CD4-positive, CD25-positive, alpha-beta regulatory T cell (primary cell): ENCODE results near the gene TRAF2. TPM values are rescaled to one million over a fixed set of nuclear protein-coding genes. Genes with fewer than 3 reads are reported as not detected.

Experiments
- ATAC-seq, 2 donors: fragments of 150-1000 bp; cut with Tn5 transposase; one replicate each; pipeline ENCODE4 v1.10.0; 2021; ENCODE audit warnings: low read depth in 2 of 2, moderate number of reproducible peaks in 2 of 2, moderate library complexity in 1 of 2
- DNase-seq, 3 donors: peaks; one replicate each; pipeline versions ENCODE4 v3.0.0 to v3.0.0-alpha.2; 2012 to 2022; ENCODE audit warnings: mixed read lengths in 1 of 3
- H3K27ac ChIP-seq: one replicate; pipeline ENCODE4 v1.7.0; 2013; ENCODE audit warnings: mild to moderate bottlenecking, low read length; ENCODE audit not compliant: insufficient read depth, poor library complexity, severe bottlenecking
- H3K27me3 ChIP-seq: one replicate; pipeline ENCODE4 v1.7.0; 2013; ENCODE audit warnings: low read length; ENCODE audit not compliant: control insufficient read depth, insufficient read depth
- H3K36me3 ChIP-seq: one replicate; pipeline ENCODE4 v1.7.0; 2013; ENCODE audit warnings: mild to moderate bottlenecking, low read length, moderate library complexity; ENCODE audit not compliant: control insufficient read depth, insufficient read depth
- H3K4me1 ChIP-seq: 2 replicates; pipeline ENCODE4 v1.7.0; 2013; ENCODE audit warnings: mild to moderate bottlenecking, low read length; ENCODE audit not compliant: insufficient read depth, control insufficient read depth, poor library complexity, severe bottlenecking
- H3K4me3 ChIP-seq: one replicate; pipeline ENCODE4 v1.7.0; 2013; ENCODE audit warnings: low read depth, mild to moderate bottlenecking, low read length, moderate library complexity
- H3K9me3 ChIP-seq, 2 experiments: 1 replicate in 1 of 2; 2 replicates in 1 of 2; pipeline ENCODE4 v1.7.0; 2013; ENCODE audit warnings: low read length in 2 of 2, mild to moderate bottlenecking in 1 of 2, moderate library complexity in 1 of 2; ENCODE audit not compliant: control insufficient read depth in 2 of 2
- H3K27ac Mint-ChIP-seq, 3 donors: one replicate each; pipeline ENCODE4 v1.8.0; 2020 to 2022; ENCODE audit warnings: mild to moderate bottlenecking in 3 of 3, mixed read lengths in 3 of 3, moderate library complexity in 2 of 3
- H3K27me3 Mint-ChIP-seq: one replicate; pipeline ENCODE4 v1.8.0; 2022; ENCODE audit warnings: mild to moderate bottlenecking, mixed read lengths
- H3K36me3 Mint-ChIP-seq: one replicate; pipeline ENCODE4 v1.8.0; 2020; ENCODE audit warnings: mixed read lengths
- H3K4me1 Mint-ChIP-seq, 4 donors: one replicate each; pipeline ENCODE4 v1.8.0; 2020 to 2022; ENCODE audit warnings: mixed read lengths in 4 of 4, mild to moderate bottlenecking in 1 of 4
- H3K4me3 Mint-ChIP-seq, 4 donors: one replicate each; pipeline ENCODE4 v1.8.0; 2020 to 2022; ENCODE audit warnings: mild to moderate bottlenecking in 4 of 4, mixed read lengths in 4 of 4, moderate library complexity in 3 of 4
- H3K9me3 Mint-ChIP-seq, 7 donors: one replicate each; pipeline ENCODE4 v1.8.0; 2020 to 2022; ENCODE audit warnings: mixed read lengths in 7 of 7, mild to moderate bottlenecking in 3 of 7, moderate library complexity in 2 of 7
- polyA plus RNA-seq, 4 donors: library from polyadenylated mRNA; unstranded; fragments of 300-500 nt; fragmentation: Illumina TruSeq; gene quantifications; one replicate each; pipeline ENCODE4 v1.2.3, GENCODE V29; 2021
- total RNA-seq: library from RNA; stranded (reverse); gene quantifications from one replicate; pipeline ENCODE4 v1.2.3, GENCODE V29; 2022

TRAF2 gene
- total and polyA plus RNA-seq, 5 donors from 2014 or later = 11.0 to 28.6 (median 16.8) TPM

DNA sequence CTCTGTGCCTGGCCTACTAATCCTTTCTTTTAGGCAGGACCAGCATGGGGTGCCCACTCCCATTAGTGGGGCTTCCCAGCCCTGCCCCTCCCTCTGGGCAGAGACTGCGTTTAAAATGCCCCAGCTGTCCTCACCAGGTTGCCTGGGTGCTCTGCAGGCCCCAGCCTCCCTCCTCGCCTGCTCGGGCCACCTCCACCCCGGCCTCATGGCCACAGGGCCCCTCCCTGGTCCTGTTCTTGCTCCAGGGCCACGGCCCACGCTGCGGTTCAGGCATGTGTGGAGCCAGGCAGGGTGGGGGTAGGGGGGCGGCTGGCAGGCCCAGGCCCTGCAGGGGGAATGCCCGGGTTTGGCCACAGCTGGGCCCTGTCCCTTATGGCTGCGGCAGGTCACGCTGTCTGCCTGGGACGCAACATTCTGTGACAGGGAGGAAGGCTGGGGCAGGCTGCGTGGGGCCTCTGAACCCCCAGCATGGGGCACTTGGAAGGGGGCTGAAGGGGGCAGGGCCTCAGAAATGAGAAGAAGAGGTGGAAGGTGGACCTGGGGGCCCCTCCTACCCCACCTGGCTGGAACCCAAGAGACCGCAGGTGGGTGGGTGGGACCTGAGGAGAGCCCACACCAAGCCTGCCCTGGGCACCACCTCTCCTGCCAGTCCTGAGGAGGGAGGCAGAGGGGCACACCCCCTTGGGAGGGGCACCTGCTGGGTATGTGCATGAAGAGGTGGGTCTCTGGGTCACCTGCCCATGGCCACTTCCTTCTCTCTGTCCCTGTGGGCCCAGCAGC lies 65.4 kb downstream of the TRAF2 start, which contains the start of gene LCN12:
TSS of gene LCN12 (plus strand) at position 733 of the 780 bp plus-strand sequence. CDS start 55 bp downstream, outside the sequence.
- no peaks in the 10 kb centered on the region for H3K27me3 ChIP-seq
- H3K27me3 Mint-ChIP-seq = peaks cover 4% of the 10 kb centered on the region
- ATAC-seq (no peak), DNase-seq (no peak)
- no peaks in the 10 kb centered on the region for H3K36me3 ChIP-seq
- H3K36me3 Mint-ChIP-seq = no peaks in the 10 kb centered on the region
- no peak within 1 kb of the TSS for H3K4me3 ChIP-seq
- no peak within 1 kb of the TSS for H3K27ac ChIP-seq
- no peak within 1 kb of the TSS for H3K27ac Mint-ChIP-seq
- no peaks in the 10 kb centered on the region for H3K9me3 ChIP-seq
- H3K9me3 Mint-ChIP-seq = peaks cover 0 to 2% (median 0%) of the 10 kb centered on the region in 7 donors
- H3K4me1 ChIP-seq = peaks cover 15% of the 10 kb centered on the region
- peak within 1 kb of the TSS in 2 of 4 donors; percentile 44 to 48 for H3K4me3 Mint-ChIP-seq
- peaks cover 0 to 12% (median 0%) of the 10 kb centered on the region in 4 donors for H3K4me1 Mint-ChIP-seq

DNA sequence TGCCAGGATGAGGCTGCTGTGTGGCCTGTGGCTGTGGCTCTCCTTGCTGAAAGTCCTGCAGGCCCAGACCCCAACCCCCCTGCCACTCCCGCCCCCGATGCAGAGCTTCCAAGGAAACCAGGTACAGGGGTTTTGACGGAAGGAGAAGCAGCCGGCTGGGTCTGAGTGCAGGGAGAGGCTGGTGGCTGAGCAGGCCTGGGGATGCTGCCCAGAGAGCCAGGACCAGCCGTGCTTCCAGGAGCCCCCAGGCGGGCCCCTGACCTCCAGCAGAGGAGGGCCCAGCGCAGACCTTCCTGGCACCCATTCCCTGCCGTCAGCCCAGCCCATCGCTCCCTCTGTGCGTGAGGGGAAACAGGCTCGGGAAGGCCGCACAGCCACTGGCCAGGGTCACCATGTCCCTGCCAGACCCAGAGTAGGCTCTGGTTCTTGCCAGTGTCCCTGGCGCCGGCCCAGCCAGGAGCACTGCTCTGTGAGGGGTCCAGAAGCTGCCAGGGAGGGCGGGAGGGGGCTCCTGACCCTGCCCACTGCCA lies 66.1 kb downstream of the TRAF2 start:
- DNase-seq = no peak
- H3K9me3 Mint-ChIP-seq = peaks cover 0 to 2% (median 0%) of the 10 kb centered on the region in 7 donors

DNA sequence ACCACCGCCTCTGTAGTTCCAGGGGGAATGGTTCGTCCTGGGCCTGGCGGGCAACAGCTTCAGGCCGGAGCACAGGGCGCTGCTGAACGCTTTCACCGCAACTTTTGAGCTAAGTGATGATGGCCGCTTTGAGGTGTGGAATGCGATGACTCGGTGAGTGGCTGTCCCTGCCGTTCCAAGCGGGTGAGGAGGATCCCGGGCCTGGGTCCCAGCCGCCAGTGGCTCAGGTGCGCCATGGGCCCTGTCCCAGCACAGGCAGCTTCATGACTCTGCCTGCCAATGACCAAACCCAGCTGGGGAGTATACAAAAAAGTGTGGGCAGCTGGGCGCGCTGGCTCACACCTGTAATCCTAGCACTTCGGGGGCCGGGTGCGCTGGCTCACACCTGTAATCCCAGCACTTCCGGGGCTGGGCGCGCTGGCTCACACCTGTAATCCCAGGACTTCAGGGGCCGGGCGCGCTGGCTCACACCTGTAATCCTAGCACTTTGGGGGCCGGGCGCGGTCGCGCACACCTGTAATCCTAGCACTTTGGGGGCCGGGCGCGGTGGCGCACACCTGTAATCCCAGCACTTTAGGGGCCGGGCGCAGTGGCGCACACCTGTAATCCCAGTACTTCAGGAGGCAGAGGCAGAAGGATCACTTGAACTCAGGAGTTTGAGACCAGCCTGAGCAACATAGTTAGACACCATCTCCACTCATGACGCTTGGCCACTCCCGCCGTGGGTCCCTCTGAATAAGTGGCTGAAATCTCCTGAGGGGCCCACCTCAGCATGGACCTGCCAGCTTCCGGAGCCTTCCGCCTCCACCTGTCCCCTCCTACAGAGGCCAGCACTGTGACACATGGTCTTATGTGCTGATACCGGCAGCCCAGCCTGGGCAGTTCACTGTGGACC lies 66.8 kb downstream of the TRAF2 start:
- no peak overlapping the region for H3K4me3 ChIP-seq
- Mint-ChIP-seq H3K27ac (no peak overlapping the region), H3K36me3 (no peaks in the 10 kb centered on the region), H3K4me1 (peaks cover 0 to 11% (median 0%) of the 10 kb centered on the region in 4 donors), H3K27me3 (peaks cover 4% of the 10 kb centered on the region), H3K4me3 (no peak overlapping the region), H3K9me3 (peaks cover 0 to 2% (median 0%) of the 10 kb centered on the region in 7 donors)
- H3K4me1 ChIP-seq = peaks cover 15% of the 10 kb centered on the region
- H3K27me3 ChIP-seq = no peaks in the 10 kb centered on the region
- DNase-seq (no peak), ATAC-seq (no peak)
- H3K36me3 ChIP-seq = no peaks in the 10 kb centered on the region
- H3K9me3 ChIP-seq = no peaks in the 10 kb centered on the region
- H3K27ac ChIP-seq = no peak overlapping the region

More for the DNA sequence above, 66.1 kb downstream of the TRAF2 start:
- H3K36me3 ChIP-seq = no peaks in the 10 kb centered on the region
- Mint-ChIP-seq H3K36me3 (no peaks in the 10 kb centered on the region), H3K4me3 (no peak overlapping the region), H3K27me3 (peaks cover 4% of the 10 kb centered on the region), H3K4me1 (peaks cover 0 to 12% (median 0%) of the 10 kb centered on the region in 4 donors), H3K27ac (no peak overlapping the region)
- no peaks in the 10 kb centered on the region for H3K27me3 ChIP-seq
- no peak for ATAC-seq
- H3K27ac ChIP-seq = no peak overlapping the region
- no peaks in the 10 kb centered on the region for H3K9me3 ChIP-seq
- no peak overlapping the region for H3K4me3 ChIP-seq
- H3K4me1 ChIP-seq = peaks cover 15% of the 10 kb centered on the region

DNA sequence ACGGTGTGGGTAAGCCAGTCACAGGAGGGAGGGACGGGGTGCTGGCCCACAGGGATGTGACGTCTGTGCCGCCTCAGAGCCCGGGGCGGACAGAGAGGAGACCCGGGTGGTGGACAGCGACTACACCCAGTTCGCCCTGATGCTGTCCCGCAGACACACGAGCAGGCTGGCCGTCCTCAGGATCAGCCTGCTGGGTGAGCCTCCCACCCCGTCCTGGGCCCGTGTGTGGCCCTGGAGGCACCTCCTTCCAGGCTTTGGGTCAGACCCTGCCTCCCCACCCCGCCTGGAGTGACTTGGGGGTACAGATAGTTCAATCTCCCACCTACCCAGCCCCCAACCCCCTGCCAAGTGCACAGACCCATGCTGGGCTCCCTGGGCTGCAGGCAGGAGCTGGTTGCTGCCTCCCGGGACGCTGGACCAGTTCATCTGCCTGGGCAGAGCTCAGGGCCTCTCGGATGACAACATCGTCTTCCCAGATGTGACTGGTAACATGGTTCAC lies 67.5 kb downstream of the TRAF2 start:
- DNase-seq = no peak
- Mint-ChIP-seq H3K9me3 (peaks cover 0 to 2% (median 0%) of the 10 kb centered on the region in 7 donors), H3K27ac (no peak overlapping the region)

DNA sequence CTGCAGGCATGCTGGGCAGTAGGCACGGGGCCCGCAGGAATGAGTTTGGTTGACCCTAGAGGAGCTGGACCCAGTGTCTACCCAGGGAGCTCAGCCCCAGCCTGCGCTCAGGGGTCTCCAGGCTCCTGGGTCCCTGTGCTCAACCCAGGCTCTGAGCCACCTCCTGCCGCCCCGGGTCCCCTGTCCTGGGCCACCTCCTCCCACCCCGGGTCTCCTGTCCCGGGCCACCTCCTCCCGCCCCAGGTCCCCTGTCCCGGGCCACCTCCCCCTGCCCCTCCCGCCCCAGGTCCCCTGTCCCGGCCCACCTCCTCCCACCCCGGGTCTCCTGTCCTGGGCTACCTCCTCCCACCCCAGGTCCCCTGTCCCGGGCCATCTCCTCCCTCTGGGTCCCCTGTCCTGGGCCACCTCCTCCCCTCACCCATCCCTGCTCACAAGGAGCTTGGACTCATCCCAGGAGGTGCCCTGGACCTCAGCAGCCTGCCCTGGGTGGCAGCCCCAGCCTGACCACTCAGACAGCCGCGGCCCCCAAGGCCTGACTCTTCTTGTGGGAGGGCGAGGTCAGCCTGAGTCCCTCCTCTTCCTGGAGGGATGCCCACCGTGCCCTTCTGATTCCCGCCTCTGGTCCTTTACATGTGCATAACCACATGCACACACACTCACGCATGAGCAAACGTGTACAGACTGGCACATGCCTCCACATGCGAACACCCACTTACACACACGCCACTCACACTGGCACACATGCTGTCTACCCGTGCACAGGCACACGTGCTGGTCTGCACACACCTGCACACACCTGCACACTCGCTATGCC lies 68.2 kb downstream of the TRAF2 start:
- Histone ChIP-seq H3K27ac (no peak overlapping the region), H3K4me3 (no peak overlapping the region), H3K9me3 (no peaks in the 10 kb centered on the region), H3K27me3 (no peaks in the 10 kb centered on the region), H3K4me1 (peaks cover 16% of the 10 kb centered on the region), H3K36me3 (no peaks in the 10 kb centered on the region)
- H3K27ac Mint-ChIP-seq = no peak overlapping the region
- ATAC-seq (no peak), DNase-seq (no peak)
- peaks cover 4% of the 10 kb centered on the region for H3K27me3 Mint-ChIP-seq
- no peaks in the 10 kb centered on the region for H3K36me3 Mint-ChIP-seq
- peaks cover 0 to 2% (median 0%) of the 10 kb centered on the region in 7 donors for H3K9me3 Mint-ChIP-seq
- H3K4me3 Mint-ChIP-seq = peak overlapping the region in 1 of 4 donors; percentile 75
- H3K4me1 Mint-ChIP-seq = peaks cover 0 to 6% (median 0%) of the 10 kb centered on the region in 4 donors

More for the DNA sequence above, 67.5 kb downstream of the TRAF2 start:
- Histone ChIP-seq H3K36me3 (no peaks in the 10 kb centered on the region), H3K27me3 (no peaks in the 10 kb centered on the region), H3K27ac (no peak overlapping the region), H3K4me3 (no peak overlapping the region), H3K9me3 (no peaks in the 10 kb centered on the region), H3K4me1 (peaks cover 16% of the 10 kb centered on the region)
- Mint-ChIP-seq H3K4me1 (peaks cover 0 to 9% (median 0%) of the 10 kb centered on the region in 4 donors), H3K27me3 (peaks cover 4% of the 10 kb centered on the region), H3K36me3 (no peaks in the 10 kb centered on the region), H3K4me3 (no peak overlapping the region)
- no peak for ATAC-seq

DNA sequence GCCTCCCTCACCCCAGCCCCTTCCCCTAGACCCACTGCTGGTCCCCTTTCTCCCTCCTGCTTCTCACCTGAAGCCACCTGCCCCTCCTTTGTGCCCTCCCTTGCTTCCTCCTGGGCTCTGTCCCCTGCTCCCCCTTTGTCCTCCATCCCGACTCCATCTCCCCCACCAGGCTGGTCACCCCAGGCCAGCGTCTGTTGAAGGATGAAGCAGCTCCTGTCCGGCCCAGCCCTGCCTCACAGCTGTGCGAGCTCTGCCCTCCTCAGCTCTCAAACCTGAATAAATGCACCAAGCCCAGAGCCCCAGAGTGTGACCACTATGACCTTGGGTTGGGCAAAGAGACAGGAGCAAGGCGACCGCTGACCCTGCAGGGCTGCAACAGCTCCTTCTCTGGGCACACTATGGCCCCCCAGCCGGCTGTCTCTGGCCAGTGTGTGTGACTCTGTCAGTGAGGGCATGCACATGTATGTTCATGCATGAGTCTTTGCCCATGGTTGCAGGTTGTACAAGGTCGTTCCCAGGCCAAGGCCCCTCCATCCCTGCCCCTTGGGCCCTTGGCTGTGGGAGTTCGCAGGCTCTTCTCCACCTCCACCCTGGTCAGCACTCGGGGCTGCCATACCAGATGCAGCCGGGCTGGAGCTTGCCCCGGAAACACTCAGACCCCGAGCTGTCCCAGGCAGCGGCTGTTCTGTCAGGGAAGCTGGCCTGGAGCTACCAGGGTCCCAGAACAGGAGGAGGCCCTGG lies 69.1 kb downstream of the TRAF2 start:
- Mint-ChIP-seq H3K27ac (no peak overlapping the region), H3K4me1 (peaks cover 0 to 5% (median 0%) of the 10 kb centered on the region in 4 donors)

More for the DNA sequence above, 69.1 kb downstream of the TRAF2 start:
- Histone ChIP-seq H3K4me1 (peaks cover 19% of the 10 kb centered on the region), H3K4me3 (no peak overlapping the region), H3K27ac (no peak overlapping the region), H3K9me3 (no peaks in the 10 kb centered on the region), H3K27me3 (no peaks in the 10 kb centered on the region), H3K36me3 (no peaks in the 10 kb centered on the region)
- Mint-ChIP-seq H3K4me3 (peak overlapping the region in 1 of 4 donors; percentile 88), H3K27me3 (peaks cover 4% of the 10 kb centered on the region), H3K9me3 (peaks cover 0 to 2% (median 0%) of the 10 kb centered on the region in 7 donors), H3K36me3 (no peaks in the 10 kb centered on the region)
- ATAC-seq (no peak), DNase-seq (no peak)
